B cell (primary cell): ENCODE results near the gene RBP7. TPM values are rescaled to one million over a fixed set of nuclear protein-coding genes. Genes with fewer than 3 reads are reported as not detected.
"Not testable (repeated sequence)": the region's sequence is repeated elsewhere in the genome, so short reads cannot be mapped to it uniquely, and the experiment has no call there.

ENCODE experiments used
- ATAC-seq: fragments of 200-7000 bp; cut with Tn5 transposase; one replicate; pipeline ENCODE4 v1.10.0; 2021; ENCODE audit warnings: low read depth, mild to moderate bottlenecking, moderate number of reproducible peaks, moderate library complexity
- CTCF ChIA-PET: fragments of 350-600 bp; sonication (Branson Sonifier 250); formaldehyde crosslinking; loops from one replicate; lab custom pipeline; 2021; ENCODE audit warnings: antibody characterized with exemption, inconsistent platforms; lab: Charles Lee
- POLR2A ChIA-PET: fragments of 350-600 bp; sonication (Branson Sonifier 250); formaldehyde crosslinking; loops from one replicate; lab custom pipeline; 2021; ENCODE audit warnings: antibody characterized with exemption; lab: Charles Lee
- DNase-seq: peaks from one replicate; pipeline ENCODE4 v3.0.0; 2013
- H2AFZ ChIP-seq: 2 replicates; pipeline ENCODE4 v1.6.1; 2012; ENCODE audit warnings: mild to moderate bottlenecking, low read depth, low read length; ENCODE audit not compliant: insufficient read depth, poor library complexity, severe bottlenecking
- H3K27ac ChIP-seq, 2 donors: 1 replicate in 1 of 2; 2 replicates in 1 of 2; pipeline ENCODE4 v1.5.1; 2012 to 2013; ENCODE audit warnings: low read length in 2 of 2, mild to moderate bottlenecking in 2 of 2, moderate library complexity in 1 of 2
- H3K27me3 ChIP-seq, 4 experiments: fragments of 200-600 bp in 1 of 4; sonication (generic) in 1 of 4; replicated peaks in 1 of 4; 1 replicate in 2 of 4; 2 replicates in 2 of 4; pipeline versions ENCODE4 v1.6.1 to v1.7.0; 2013 to 2016; ENCODE audit warnings: low read length in 3 of 4, mild to moderate bottlenecking in 2 of 4, mixed read lengths in 1 of 4, moderate library complexity in 1 of 4; ENCODE audit not compliant: insufficient read depth in 4 of 4, control insufficient read depth in 3 of 4; ENCODE audit errors: control extremely low read depth in 1 of 4
- H3K36me3 ChIP-seq, 2 experiments: replicated peaks in 1 of 2; 1 replicate in 1 of 2; 2 replicates in 1 of 2; pipeline versions ENCODE4 v1.6.1 to v1.7.1; 2013; ENCODE audit warnings: low read length in 1 of 2; ENCODE audit not compliant: insufficient read depth in 2 of 2, control insufficient read depth in 1 of 2; ENCODE audit errors: control extremely low read depth in 1 of 2, extremely low read depth in 1 of 2
- H3K4me1 ChIP-seq, 2 donors: fragments of 200-600 bp in 1 of 2; sonication (generic) in 1 of 2; 1 replicate in 1 of 2; 2 replicates in 1 of 2; pipeline versions ENCODE4 v1.5.1 to v1.6.1; 2013 to 2017; ENCODE audit warnings: low read length in 2 of 2; ENCODE audit not compliant: control insufficient read depth in 2 of 2, insufficient read depth in 2 of 2
- H3K4me2 ChIP-seq: replicated peaks from 2 replicates; pipeline ENCODE3; 2012; ENCODE audit warnings: mild to moderate bottlenecking, low read depth, low read length; ENCODE audit not compliant: poor library complexity, severe bottlenecking
- H3K4me3 ChIP-seq, 5 experiments: fragments of 200-600 bp in 1 of 5; sonication (generic) in 1 of 5; 1 replicate in 3 of 5; 2 replicates in 2 of 5; pipeline versions ENCODE4 v1.5.1 to v1.7.0; 2011 to 2016; ENCODE audit warnings: low read length in 4 of 5, mild to moderate bottlenecking in 4 of 5, low read depth in 2 of 5, control low read depth in 1 of 5, moderate library complexity in 1 of 5; ENCODE audit not compliant: insufficient read depth in 1 of 5; ENCODE audit errors: control extremely low read depth in 1 of 5, extremely low read depth in 1 of 5
- H3K79me2 ChIP-seq: fragments of 200-600 bp; sonication (generic); one replicate; pipeline ENCODE4 v1.6.0; 2016; ENCODE audit warnings: low read length; ENCODE audit not compliant: control insufficient read depth, insufficient read depth
- H3K9ac ChIP-seq: fragments of 200-600 bp; sonication (generic); 2 replicates; pipeline ENCODE4 v1.6.1; 2017; ENCODE audit warnings: mild to moderate bottlenecking, low read length, moderate library complexity
- H3K9me3 ChIP-seq, 3 donors: one replicate each; pipeline versions ENCODE4 v1.6.1 to v1.7.1; 2013; ENCODE audit warnings: low read length in 2 of 3; ENCODE audit not compliant: control insufficient read depth in 2 of 3, insufficient read depth in 1 of 3; ENCODE audit errors: control extremely low read depth in 1 of 3
- H4K20me1 ChIP-seq: 2 replicates; pipeline ENCODE4 v1.6.0; 2012; ENCODE audit warnings: mild to moderate bottlenecking, low read length; ENCODE audit not compliant: insufficient read depth, control insufficient read depth, poor library complexity, severe bottlenecking
- H3K27ac Mint-ChIP-seq: one replicate; pipeline ENCODE4 v1.8.0; 2021; ENCODE audit warnings: mixed read lengths
- H3K27me3 Mint-ChIP-seq: one replicate; pipeline ENCODE4 v1.8.0; 2021; ENCODE audit warnings: mixed read lengths
- H3K4me1 Mint-ChIP-seq: one replicate; pipeline ENCODE4 v1.8.0; 2021; ENCODE audit warnings: mixed read lengths
- H3K4me3 Mint-ChIP-seq: one replicate; pipeline ENCODE4 v1.8.0; 2021; ENCODE audit warnings: mixed read lengths
- H3K9me3 Mint-ChIP-seq: one replicate; pipeline ENCODE4 v1.8.0; 2022; ENCODE audit warnings: mixed read lengths; ENCODE audit not compliant: insufficient read depth
- EZH2 ChIP-seq: IDR thresholded peaks from 2 replicates; pipeline ENCODE4 v1.6.1; 2012; ENCODE audit warnings: borderline replicate concordance, low read depth, mild to moderate bottlenecking, moderate library complexity, low read length; ENCODE audit not compliant: insufficient read depth, poor library complexity, severe bottlenecking
- WGBS: methylation state at CpG from one replicate; pipeline ENCODE4 v1.1.5; 2013; ENCODE audit warnings: missing lambda C conversion rate; ENCODE audit not compliant: insufficient coverage; 5-methylcytosine and 5-hydroxymethylcytosine counted together
- intact Hi-C: fragments of 100-400 bp; cut with micrococcal nuclease; formaldehyde crosslinking; loops from one replicate; pipeline ENCODE4 v1.10.0; 2022
- polyA plus RNA-seq: library from polyadenylated mRNA; depleted of rRNA; stranded (reverse); fragments of >200 nt; gene quantifications from 2 replicates; pipeline ENCODE4 v1.2.3, GENCODE V29; 2012
- total RNA-seq, 2 donors: library from RNA; stranded (reverse); fragments of 120-200 nt in 1 of 2; gene quantifications; 1 replicate in 1 of 2; 2 replicates in 1 of 2; pipeline versions ENCODE4 v1.2.3 to v1.2.4, GENCODE V29; 2013 to 2022
- TF ChIP-seq, protein P1 (sequence below): fragments of 200-600 bp; IDR thresholded peaks from one replicate; pipeline ENCODE4 v1.8.0; 2022; ENCODE audit warnings: antibody characterized with exemption, mild to moderate bottlenecking

RBP7 gene
- total and polyA plus RNA-seq, 2 donors (not counting 1 experiment from before 2014, with no cell fraction given) = 0.40 TPM; not detected in 1

- H3K27ac ChIP-seq, ATAC-seq, H4K20me1 ChIP-seq, intact Hi-C loops, DNase-seq, H3K4me1 ChIP-seq, H3K9ac ChIP-seq, H3K27me3 Mint-ChIP-seq, H3K9me3 ChIP-seq, H3K4me2 ChIP-seq, H3K9me3 Mint-ChIP-seq, H3K4me3 Mint-ChIP-seq, H3K36me3 ChIP-seq, H3K27me3 ChIP-seq, CTCF ChIA-PET, H3K27ac Mint-ChIP-seq, H3K4me1 Mint-ChIP-seq, H3K4me3 ChIP-seq, H3K79me2 ChIP-seq, H2AFZ ChIP-seq: not testable (repeated sequence)
- POLR2A ChIA-PET = interaction anchor here (0.7 kb wide), 1 partner anchor 900 kb away, joined by 5 read pairs; no protein-coding TSS in a partner anchor
- WGBS = no CpG with 5 or more reads among the region's 4 CpGs
Measured at GRCh38 chr1:10021992-10022391, 25.0 kb downstream of the RBP7 start.

GRCh38 chr1:10022656-10023055 lies 25.6 kb downstream of the RBP7 start:
- no peak overlapping the region for H2AFZ ChIP-seq
- Mint-ChIP-seq H3K27ac (no peak overlapping the region), H3K4me3 (no peak overlapping the region), H3K4me1 (peaks cover 4% of the 10 kb centered on the region), H3K9me3 (no peaks in the 10 kb centered on the region), H3K27me3 (no peaks in the 10 kb centered on the region)
- TF ChIP-seq, protein P1, sequence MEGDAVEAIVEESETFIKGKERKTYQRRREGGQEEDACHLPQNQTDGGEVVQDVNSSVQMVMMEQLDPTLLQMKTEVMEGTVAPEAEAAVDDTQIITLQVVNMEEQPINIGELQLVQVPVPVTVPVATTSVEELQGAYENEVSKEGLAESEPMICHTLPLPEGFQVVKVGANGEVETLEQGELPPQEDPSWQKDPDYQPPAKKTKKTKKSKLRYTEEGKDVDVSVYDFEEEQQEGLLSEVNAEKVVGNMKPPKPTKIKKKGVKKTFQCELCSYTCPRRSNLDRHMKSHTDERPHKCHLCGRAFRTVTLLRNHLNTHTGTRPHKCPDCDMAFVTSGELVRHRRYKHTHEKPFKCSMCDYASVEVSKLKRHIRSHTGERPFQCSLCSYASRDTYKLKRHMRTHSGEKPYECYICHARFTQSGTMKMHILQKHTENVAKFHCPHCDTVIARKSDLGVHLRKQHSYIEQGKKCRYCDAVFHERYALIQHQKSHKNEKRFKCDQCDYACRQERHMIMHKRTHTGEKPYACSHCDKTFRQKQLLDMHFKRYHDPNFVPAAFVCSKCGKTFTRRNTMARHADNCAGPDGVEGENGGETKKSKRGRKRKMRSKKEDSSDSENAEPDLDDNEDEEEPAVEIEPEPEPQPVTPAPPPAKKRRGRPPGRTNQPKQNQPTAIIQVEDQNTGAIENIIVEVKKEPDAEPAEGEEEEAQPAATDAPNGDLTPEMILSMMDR = no peak
- no peak for TF ChIP-seq EZH2
- POLR2A ChIA-PET = no interaction called here
- DNase-seq (no peak), ATAC-seq (no peak)
- H3K4me3 ChIP-seq = no peak overlapping the region
- no peak overlapping the region for H3K9ac ChIP-seq
- WGBS = 100% methylated on average over 3 of the region's 7 CpGs
- no peaks in the 10 kb centered on the region for H3K79me2 ChIP-seq
- H3K4me2 ChIP-seq = no peak overlapping the region
- no peaks in the 10 kb centered on the region for H3K4me1 ChIP-seq
- H4K20me1 ChIP-seq = no peaks in the 10 kb centered on the region
- H3K27ac ChIP-seq = no peak overlapping the region
- no peaks in the 10 kb centered on the region for H3K27me3 ChIP-seq
- peaks cover 0 to 4% (median 0%) of the 10 kb centered on the region in 3 donors for H3K9me3 ChIP-seq
- CTCF ChIA-PET = no interaction called here
- intact Hi-C loops = no loop called here
- no peaks in the 10 kb centered on the region for H3K36me3 ChIP-seq
